CD4-positive, alpha-beta T cell treated with Interleukin-6 for 4 hours (primary cell): ENCODE results near the gene CLSTN1.
"Not testable (repeated sequence)": the region's sequence is repeated elsewhere in the genome, so short reads cannot be mapped to it uniquely, and the experiment has no call there.

ENCODE experiments used
- DNase-seq: peaks from one replicate; pipeline ENCODE4 v3.0.0-alpha.2; 2020; ENCODE audit warnings: mixed read lengths

The CLSTN1 gene

GRCh38 chr1:9794081-9794480 is 29.7 kb downstream of the CLSTN1 start:
- no peak for DNase-seq

GRCh38 chr1:9793291-9793690 is 30.5 kb downstream of the CLSTN1 start:
- DNase-seq: no peak

GRCh38 chr1:9792156-9793042 is 31.4 kb downstream of the CLSTN1 start:
- DNase-seq: no peak

GRCh38 chr1:9789700-9790099 is 34.1 kb downstream of the CLSTN1 start:
- DNase-seq: not testable (repeated sequence)

DNA sequence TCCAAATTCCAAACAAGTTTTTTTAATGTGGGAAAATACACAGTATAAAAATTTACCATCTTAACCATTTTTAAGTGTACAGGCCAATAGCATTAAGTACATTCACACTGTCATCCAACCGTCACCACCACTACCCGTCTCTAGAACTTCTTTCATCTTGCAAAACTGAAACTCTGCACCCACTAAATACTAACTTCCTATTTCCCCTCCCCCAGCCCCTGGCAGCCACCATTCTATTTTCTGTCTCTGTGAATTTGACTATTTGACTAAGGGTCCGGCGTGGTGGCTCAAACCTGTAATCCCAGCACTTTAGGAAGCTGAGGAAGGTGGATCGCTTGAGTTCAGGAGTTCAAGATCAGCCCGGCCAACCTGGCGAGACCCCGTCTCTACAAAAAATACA is 36.1 kb downstream of the CLSTN1 start:
- peak; percentile 67 for DNase-seq

GRCh38 chr1:9785406-9785805 is 38.4 kb downstream of the CLSTN1 start:
- no peak for DNase-seq

GRCh38 chr1:9784508-9785133 is 39.1 kb downstream of the CLSTN1 start:
- DNase-seq: peak; percentile 79

GRCh38 chr1:9782897-9783296 is 40.9 kb downstream of the CLSTN1 start:
- no peak for DNase-seq

DNA sequence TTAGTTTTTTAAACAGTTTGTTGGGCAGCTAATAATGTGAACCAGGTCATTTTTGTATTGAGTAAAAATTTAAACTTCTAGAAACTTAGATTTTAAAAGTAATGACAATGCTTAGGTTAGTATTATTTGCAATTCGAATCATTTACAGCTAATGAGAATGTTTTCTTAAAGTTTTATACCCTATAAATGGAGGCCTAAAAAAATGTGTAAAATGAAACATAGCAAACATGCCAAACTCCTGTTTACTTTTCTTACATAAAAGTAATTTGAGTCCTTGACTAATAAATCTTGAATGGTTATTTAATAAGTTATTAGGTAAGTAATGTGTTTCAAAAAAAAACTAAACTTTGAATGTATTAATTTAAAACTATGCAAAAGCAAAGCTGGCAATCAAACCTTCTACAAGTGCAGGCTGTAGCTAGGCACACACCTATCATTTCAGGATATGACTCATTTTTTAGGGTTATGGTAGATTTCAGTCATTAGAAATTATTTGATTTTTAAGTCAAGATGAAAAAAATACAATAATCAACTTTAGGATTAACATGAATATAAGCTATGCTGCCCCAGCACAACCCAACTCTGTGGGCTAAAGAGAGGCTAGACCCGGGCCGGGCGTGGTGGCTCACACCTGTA is 41.5 kb downstream of the CLSTN1 start:
- DNase-seq: no peak

DNA sequence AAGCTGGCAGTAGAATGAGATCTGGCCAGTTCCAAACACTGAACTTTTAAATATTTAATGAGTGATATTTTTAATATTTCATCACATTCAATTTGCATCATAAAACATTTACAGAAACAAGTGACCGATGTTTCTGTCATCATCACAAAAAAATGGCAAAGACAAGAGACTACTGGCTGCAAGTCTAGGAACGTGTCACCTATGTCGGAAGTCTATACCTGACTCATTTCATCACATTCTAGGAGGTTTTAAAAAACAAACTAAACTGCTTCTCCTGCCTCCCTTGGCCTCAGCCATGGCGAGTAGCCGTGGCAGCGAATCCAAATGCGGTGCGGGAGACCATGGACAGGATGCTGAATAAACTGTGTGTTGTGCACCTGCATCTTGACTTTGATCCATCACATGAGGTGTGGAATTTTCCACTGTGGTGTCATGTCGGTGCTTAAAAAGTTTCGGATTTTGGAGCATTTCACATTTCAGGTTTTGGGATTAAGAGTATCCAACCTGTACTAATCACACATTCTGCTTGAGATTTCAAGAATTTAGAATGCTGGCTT is 43.1 kb downstream of the CLSTN1 start:
- no peak for DNase-seq

- no peak for DNase-seq
These were observed 44.9 kb downstream of the CLSTN1 start for GRCh38 chr1:9778905-9779304.

- no peak for DNase-seq
These were observed 47.1 kb downstream of the CLSTN1 start for GRCh38 chr1:9776685-9777084.

- no peak for DNase-seq
These were observed 48.8 kb downstream of the CLSTN1 start for GRCh38 chr1:9774712-9775679.

GRCh38 chr1:9770298-9770697 is 53.5 kb downstream of the CLSTN1 start:
- no peak for DNase-seq

- no peak for DNase-seq
These were observed 54.8 kb downstream of the CLSTN1 start for GRCh38 chr1:9768983-9769382.

DNA sequence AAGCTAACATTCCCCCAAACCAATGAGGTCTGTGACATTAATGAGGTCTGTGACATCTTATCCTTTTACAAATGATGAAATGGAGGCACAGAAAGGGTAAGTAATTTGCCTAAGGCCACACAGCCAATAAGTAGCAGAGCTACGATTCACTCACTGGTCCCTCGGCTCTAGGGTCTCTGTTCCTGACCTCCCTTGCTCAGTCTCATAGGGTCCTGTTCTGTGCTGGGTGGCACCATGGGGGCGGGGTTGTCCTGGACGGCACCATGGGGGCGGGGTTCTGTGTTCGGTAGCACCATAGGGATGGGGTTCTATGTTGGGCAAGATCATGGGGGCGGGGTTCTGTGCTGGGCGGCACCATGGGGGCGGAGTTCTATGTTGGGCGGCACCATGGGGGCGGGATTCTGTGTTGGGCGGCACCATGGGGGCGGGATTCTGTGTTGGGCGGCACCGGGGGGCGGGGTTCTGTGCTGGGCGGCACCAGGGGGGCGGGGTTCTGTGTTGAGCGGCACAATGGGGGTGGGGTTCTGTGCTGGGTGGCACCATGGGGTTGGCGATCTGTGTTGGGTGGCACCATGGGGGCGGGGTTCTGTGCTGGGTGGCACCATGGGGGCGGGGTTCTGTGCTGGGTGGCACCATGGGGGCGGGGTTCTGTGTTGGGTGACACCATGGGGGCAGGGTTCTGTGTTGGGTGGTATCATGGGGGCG is 55.6 kb downstream of the CLSTN1 start:
- peak; percentile 10 for DNase-seq

DNA sequence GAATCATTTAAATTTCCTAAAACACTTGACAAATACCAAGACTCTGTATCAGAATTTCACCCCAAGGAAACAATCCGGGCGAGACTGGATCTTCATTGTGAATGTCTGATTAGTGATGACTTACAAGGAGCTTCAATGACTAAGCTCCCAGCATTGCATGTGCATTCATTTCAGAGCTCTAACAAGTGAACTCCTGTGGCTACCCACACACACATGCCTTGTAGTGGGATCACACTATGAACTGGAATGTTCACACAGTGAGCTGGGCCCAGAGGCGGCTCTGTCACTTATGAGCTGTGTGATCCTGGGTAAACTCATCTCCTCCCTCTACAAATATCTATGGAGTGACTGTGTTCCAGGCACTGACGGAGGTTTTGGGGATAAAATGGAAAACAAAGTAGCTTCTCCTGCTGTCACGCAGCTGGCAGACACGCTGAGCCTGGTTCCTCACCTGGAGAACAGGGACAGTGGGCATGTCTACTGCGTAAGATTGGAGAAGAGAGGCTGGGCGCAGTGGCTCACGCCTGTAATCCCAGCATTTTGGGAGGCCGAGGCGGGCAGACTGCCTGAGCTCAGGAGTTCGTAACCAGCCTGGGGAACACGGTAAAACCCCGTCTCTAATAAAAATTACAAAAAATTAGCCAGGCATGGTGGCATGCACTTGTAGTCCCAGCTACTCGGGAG is 56.9 kb downstream of the CLSTN1 start:
- no peak for DNase-seq

DNA sequence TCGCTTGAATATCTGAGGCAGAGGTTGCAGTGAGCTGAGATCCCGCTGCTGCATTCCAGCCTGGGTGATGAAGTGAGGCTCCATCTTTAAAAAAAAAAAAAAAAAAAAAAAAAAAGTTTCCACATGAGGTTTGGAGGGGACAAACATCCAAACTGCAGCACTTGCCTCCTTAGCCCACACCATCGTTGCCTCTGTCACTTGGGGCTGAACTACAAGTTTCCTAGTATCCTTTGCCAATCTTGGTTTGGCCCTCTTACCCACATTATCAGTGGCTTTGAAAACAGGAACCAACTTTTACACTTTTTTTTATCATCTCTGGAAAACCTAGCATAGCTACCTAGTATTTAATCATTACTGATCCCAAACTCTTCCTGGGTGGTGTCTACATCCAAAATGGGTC is 59.2 kb downstream of the CLSTN1 start:
- DNase-seq: no peak

- DNase-seq: no peak
These were observed 59.9 kb downstream of the CLSTN1 start for GRCh38 chr1:9763914-9764313.

- not testable (repeated sequence) for DNase-seq
These were observed 61.3 kb downstream of the CLSTN1 start for GRCh38 chr1:9762446-9762845.

GRCh38 chr1:9761855-9762254 is 61.9 kb downstream of the CLSTN1 start:
- DNase-seq: no peak
